K562 (cell line): ENCODE data around the gene FOXB2. TPM values are rescaled to one million over a fixed set of nuclear protein-coding genes. Genes with fewer than 3 reads are reported as not detected.

ENCODE experiments used
- ATAC-seq: fragments of 200-7000 bp; cut with Tn5 transposase; 3 replicates; pipeline ENCODE4 v1.9.1; 2020; ENCODE audit warnings: moderate library complexity
- BruUV-seq: library from RNA; stranded (reverse); fragments of 400-500 nt; replicated peaks from 2 replicates; lab custom pipeline; 2021; lab: Mats Ljungman, UMichigan
- CTCF ChIA-PET: fragments of 300-600 bp; formaldehyde crosslinking; extraction: SDS; loops from one replicate; lab custom pipeline; 2021; ENCODE audit warnings: low intra/inter-chr PET ratio; lab: Yijun Ruan, JAX
- POLR2A ChIA-PET: fragments of 300-600, 350-650 bp; sonication (Branson Sonifier 250); formaldehyde crosslinking; extraction: SDS; loops from one replicate; lab custom pipeline; 2021; ENCODE audit warnings: antibody characterized with exemption, inconsistent platforms; lab: Yijun Ruan, JAX
- DNase-seq, 4 experiments: peaks; one replicate each; pipeline versions ENCODE4 v3.0.0 to v3.0.0-alpha.2; 2011 to 2018; ENCODE audit warnings: low spot score in 3 of 4, mixed read lengths in 3 of 4; ENCODE audit errors: extremely low read depth in 1 of 4
- FAIRE-seq: peaks from 2 replicates; lab custom pipeline; 2011; peaks lifted over from hg19 to GRCh38; lab: Jason Lieb, UNC
- H2AFZ ChIP-seq: 2 replicates; pipeline ENCODE4 v1.6.0; 2011; ENCODE audit warnings: low read depth, low read length, control low read depth, inconsistent platforms
- H3K27ac ChIP-seq: fragments of 200-600 bp; 3 replicates; pipeline ENCODE4 v1.8.0; 2011; ENCODE audit warnings: low read depth, mild to moderate bottlenecking, control low read depth, inconsistent platforms, low read length, moderate library complexity, mixed read lengths; ENCODE audit errors: extremely low read depth
- H3K27me3 ChIP-seq, 2 experiments: fragments of 300-600 bp in 1 of 2; 2 replicates in 1 of 2; 3 replicates in 1 of 2; pipeline versions ENCODE4 v1.6.0 to v1.8.0; 2011; ENCODE audit warnings: inconsistent platforms in 2 of 2, low read length in 2 of 2, mild to moderate bottlenecking in 1 of 2, mixed read lengths in 1 of 2, moderate library complexity in 1 of 2; ENCODE audit not compliant: control insufficient read depth in 2 of 2, insufficient read depth in 2 of 2
- H3K36me3 ChIP-seq: fragments of 300-600 bp; 3 replicates; pipeline ENCODE4 v1.8.0; 2011; ENCODE audit warnings: mild to moderate bottlenecking, low read length, inconsistent platforms; ENCODE audit not compliant: control insufficient read depth, insufficient read depth
- H3K4me1 ChIP-seq, 2 experiments: fragments of 200-600 bp in 1 of 2; replicated peaks in 1 of 2; 2 replicates in 1 of 2; 3 replicates in 1 of 2; pipeline versions ENCODE4 v1.5.1 to v1.8.0; 2011; ENCODE audit warnings: inconsistent platforms in 2 of 2, low read length in 2 of 2, mild to moderate bottlenecking in 1 of 2, mixed read lengths in 1 of 2, moderate library complexity in 1 of 2; ENCODE audit not compliant: control insufficient read depth in 2 of 2, insufficient read depth in 2 of 2
- H3K4me2 ChIP-seq: 2 replicates; pipeline ENCODE4 v1.6.1; 2011; ENCODE audit warnings: low read length, control low read depth, inconsistent platforms, mixed read lengths; ENCODE audit not compliant: insufficient read depth
- H3K4me3 ChIP-seq: fragments of 200-600 bp; sonication (generic), shearing (Covaris generic); 2 replicates; pipeline ENCODE4 v1.5.1; 2016; ENCODE audit warnings: control low read depth, inconsistent platforms
- H3K79me2 ChIP-seq: fragments of 200-600 bp; 3 replicates; pipeline ENCODE4 v1.8.0; 2011; ENCODE audit warnings: low read length, inconsistent platforms; ENCODE audit not compliant: control insufficient read depth, insufficient read depth
- H3K9ac ChIP-seq, 2 experiments: 2 replicates each; pipeline versions ENCODE4 v1.6.0 to v1.6.1; 2011; ENCODE audit warnings: low read depth in 2 of 2, low read length in 2 of 2, control low read depth in 1 of 2, inconsistent platforms in 1 of 2, mild to moderate bottlenecking in 1 of 2, mixed read lengths in 1 of 2; ENCODE audit not compliant: insufficient read depth in 1 of 2
- H3K9me1 ChIP-seq: one replicate; pipeline ENCODE4 v1.6.0; 2011; ENCODE audit warnings: inconsistent platforms, mild to moderate bottlenecking, low read length, moderate library complexity; ENCODE audit not compliant: control insufficient read depth, insufficient read depth
- H3K9me3 ChIP-seq: replicated peaks from 2 replicates; pipeline ENCODE4 v1.5.1; 2011; ENCODE audit warnings: low read depth, low read length, inconsistent platforms; ENCODE audit not compliant: control insufficient read depth, insufficient read depth
- H4K20me1 ChIP-seq: replicated peaks from 2 replicates; pipeline ENCODE4 v1.6.1; 2011; ENCODE audit warnings: low read length, inconsistent platforms, mixed read lengths; ENCODE audit not compliant: control insufficient read depth, insufficient read depth
- CCNT2 ChIP-seq: IDR thresholded peaks from 2 replicates; pipeline ENCODE4 v1.6.1; 2011; ENCODE audit warnings: borderline replicate concordance, low read depth, mild to moderate bottlenecking, moderate library complexity, mixed read lengths, low read length; ENCODE audit not compliant: insufficient read length; ENCODE audit errors: extremely low read depth
- HDAC8 ChIP-seq: fragments of 450-650 bp; IDR thresholded peaks from 2 replicates; pipeline ENCODE4 v1.6.1; 2016; ENCODE audit warnings: mild to moderate bottlenecking, missing genetic modification characterization, moderate library complexity, missing compliant biosample characterization
- LEF1 ChIP-seq: fragments of 450-650 bp; IDR thresholded peaks from 2 replicates; pipeline ENCODE4 v1.6.1; 2016; ENCODE audit warnings: mild to moderate bottlenecking
- MCM5 ChIP-seq: fragments of 450-650 bp; IDR thresholded peaks from 2 replicates; pipeline ENCODE4 v1.6.1; 2016; ENCODE audit warnings: low read depth
- MECOM ChIP-seq: fragments of 250-450 bp; sonication (Bioruptor Pico); IDR thresholded peaks from 2 replicates; pipeline ENCODE4 v1.8.0; 2022; ENCODE audit warnings: inconsistent platforms
- MEIS2 ChIP-seq: fragments of 450-650 bp; IDR thresholded peaks from 2 replicates; pipeline ENCODE4 v1.6.1; 2014; ENCODE audit warnings: mild to moderate bottlenecking; ENCODE audit not compliant: partially characterized antibody
- NFE2L1 ChIP-seq: fragments of 450-650 bp; IDR thresholded peaks from 2 replicates; pipeline ENCODE4 v1.6.1; 2016; ENCODE audit warnings: missing genetic modification characterization, low read depth, mild to moderate bottlenecking, missing compliant biosample characterization, moderate library complexity, borderline replicate concordance
- POLR3A ChIP-seq: IDR thresholded peaks from 2 replicates; pipeline ENCODE4 v1.6.1; 2011; ENCODE audit warnings: borderline replicate concordance, mild to moderate bottlenecking, moderate library complexity; ENCODE audit not compliant: insufficient read length, insufficient read depth; ENCODE audit errors: extremely low read depth
- PRMT5 ChIP-seq: sonication (generic); formaldehyde crosslinking; IDR thresholded peaks from 2 replicates; pipeline ENCODE4 v1.5.0; 2020; ENCODE audit warnings: missing genetic modification reagents
- TRIM28 ChIP-seq: fragments of 450-650 bp; IDR thresholded peaks from 2 replicates; pipeline ENCODE4 v1.6.1; 2017
- U2AF1 ChIP-seq: fragments of 200-400 bp; formaldehyde crosslinking; optimal IDR thresholded peaks from 2 replicates; pipeline ENCODE3; 2017; ENCODE audit warnings: mild to moderate bottlenecking, low read depth, low read length, moderate library complexity
- ZNF518B ChIP-seq: fragments of 250-450 bp; sonication (Bioruptor Pico); IDR thresholded peaks from 2 replicates; pipeline ENCODE4 v1.5.0; 2021; ENCODE audit warnings: mild to moderate bottlenecking, moderate library complexity
- ZNF57 ChIP-seq: fragments of 450-650 bp; formaldehyde crosslinking; IDR thresholded peaks from 2 replicates; pipeline ENCODE4 v1.4.0; 2020; ENCODE audit warnings: mild to moderate bottlenecking, moderate library complexity
- WGBS: fragments of 100-300 bp; shearing (Covaris generic); methylation state at CpG from one replicate; pipeline ENCODE4 v1.1.6; 2016; ENCODE audit warnings: low coverage, mixed read lengths; ENCODE audit not compliant: insufficient coverage; ENCODE audit errors: missing lambda C conversion rate; 5-methylcytosine and 5-hydroxymethylcytosine counted together
- in situ Hi-C: fragments of 300-500 bp; cut with MboI; formaldehyde crosslinking; loops from 4 replicates; pipeline ENCODE4 v1.15.0; 2018; ENCODE audit warnings: inconsistent platforms, mixed read lengths
- intact Hi-C: fragments of 100-400 bp; cut with micrococcal nuclease; formaldehyde crosslinking; loops from 2 replicates; pipeline ENCODE4 v1.14.2; 2022
- polyA plus RNA-seq, 8 experiments: library from polyadenylated mRNA; depleted of rRNA in 4 of 8; stranded (reverse) in 5 of 8; unstranded in 3 of 8; fragments of >200 nt; fragmentation: Nextera tagmentation in 2 of 8; fragmentation: Illumina TruSeq in 1 of 8; extraction: Ambion mirVana in 2 of 8; extraction: Trizol in 1 of 8; gene quantifications; 2 replicates each; pipeline versions ENCODE4 v1.2.1 to v1.2.3, GENCODE V29; 2011 to 2014; ENCODE audit warnings: inconsistent platforms in 1 of 8, missing spikeins in 1 of 8
- total RNA-seq, 7 experiments: library from RNA; depleted of rRNA in 6 of 7; stranded (reverse); fragments of >200 nt in 6 of 7; fragmentation: Illumina TruSeq in 2 of 7; extraction: Trizol in 2 of 7; gene quantifications; 2 replicates each; pipeline versions ENCODE4 v1.2.1 to v1.2.3, GENCODE V29; 2011 to 2021; ENCODE audit warnings: low replicate concordance in 1 of 7

FOXB2 gene
- total and polyA plus RNA-seq, 9 of the 15 experiments (the other 6 are each of a cell fraction or from before 2014, with no cell fraction given): not detected

DNA sequence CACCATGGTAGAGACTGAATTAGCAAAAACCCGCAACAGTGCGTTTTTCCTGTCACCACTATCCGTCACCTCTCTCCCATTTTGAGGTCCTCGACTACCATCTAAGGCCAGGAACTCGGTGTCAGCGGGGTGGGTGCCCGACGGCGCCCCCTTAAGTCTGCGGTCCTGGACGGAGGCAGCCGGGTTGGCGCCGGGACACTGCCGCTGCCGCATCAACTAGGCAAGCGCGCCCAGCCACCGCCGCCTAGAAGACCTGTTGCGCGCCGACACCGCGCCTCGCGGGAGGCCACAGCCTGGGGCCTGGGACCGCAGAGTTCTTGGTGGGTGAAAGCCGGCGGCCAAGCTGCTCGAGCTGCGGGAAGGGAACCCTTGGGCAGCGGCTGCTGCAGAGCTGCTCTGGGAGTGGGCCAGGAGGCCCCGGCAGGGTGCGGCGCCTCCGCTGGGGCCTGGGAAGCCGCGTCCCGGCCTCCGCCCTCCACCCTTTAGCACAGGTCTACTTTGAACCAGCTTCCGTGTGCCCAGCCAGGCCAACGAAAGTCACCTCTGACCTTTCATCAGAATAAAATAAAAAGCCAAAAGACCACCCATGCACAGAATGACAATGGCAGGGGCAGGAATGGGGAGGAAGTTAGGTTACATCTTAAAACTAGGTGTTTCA is 3.5 kb downstream of the FOXB2 start:
- ATAC-seq (no peak), FAIRE-seq (no peak), DNase-seq (no peak)
- no TSS peak for BruUV-seq
- Histone ChIP-seq H3K9me3 (no peaks in the 10 kb centered on the region), H4K20me1 (no peaks in the 10 kb centered on the region), H3K9ac (no peak overlapping the region), H3K9me1 (no peaks in the 10 kb centered on the region), H2AFZ (no peak overlapping the region), H3K27me3 (peaks cover 0 to 38% of the 10 kb centered on the region in 2 experiments; a peak in 2 of 5 replicates), H3K4me2 (no peak overlapping the region), H3K4me3 (no peak overlapping the region), H3K36me3 (no peaks in the 10 kb centered on the region), H3K4me1 (no peaks in the 10 kb centered on the region; a peak in 2 of 5 replicates), H3K27ac (no peak overlapping the region), H3K79me2 (no peaks in the 10 kb centered on the region)
- intact Hi-C loops: no loop called here
- TF ChIP-seq MCM5: no peak
- in situ Hi-C loops: no loop called here
- 13% methylated on average over 17 of the region's 43 CpGs for WGBS
- ChIA-PET POLR2A (no interaction called here), CTCF (no interaction called here)

- H3K9ac ChIP-seq: no peak overlapping the region
- DNase-seq: no peak
- intact Hi-C loops (no loop called here), in situ Hi-C loops (no loop called here)
- no peak overlapping the region for H3K27ac ChIP-seq
- WGBS: 0% methylated on average over 6 of the region's 10 CpGs
- no peak for ATAC-seq
- no peaks in the 10 kb centered on the region for H3K9me1 ChIP-seq
- no peaks in the 10 kb centered on the region; a peak in 1 of 5 replicates for H3K4me1 ChIP-seq
- no peaks in the 10 kb centered on the region for H4K20me1 ChIP-seq
- H2AFZ ChIP-seq: no peak overlapping the region
- H3K36me3 ChIP-seq: no peaks in the 10 kb centered on the region
- FAIRE-seq: no peak
- H3K27me3 ChIP-seq: peaks cover 0 to 30% of the 10 kb centered on the region in 2 experiments; a peak in 2 of 5 replicates
- H3K4me3 ChIP-seq: no peak overlapping the region
- no TSS peak for BruUV-seq
- ChIA-PET POLR2A (no interaction called here), CTCF (no interaction called here)
- H3K79me2 ChIP-seq: no peaks in the 10 kb centered on the region
- no peaks in the 10 kb centered on the region for H3K9me3 ChIP-seq
- H3K4me2 ChIP-seq: no peak overlapping the region
- TF ChIP-seq U2AF1 (no peak), ZNF57 (CRISPR knock-in tag) (no peak), POLR3A (no peak), TRIM28 (no peak), CCNT2 (no peak), HDAC8 (tag) (no peak), MEIS2 (no peak), LEF1 (no peak), NFE2L1 (no peak), MECOM (CRISPR knock-in tag) (no peak), ZNF518B (no peak), PRMT5 (CRISPR knock-in tag) (no peak)
These were observed 4.3 kb downstream of the FOXB2 start for GRCh38 chr9:77023726-77024125.
